ENCODE measurements around the gene FCER2.

Gene FCER2

DNA sequence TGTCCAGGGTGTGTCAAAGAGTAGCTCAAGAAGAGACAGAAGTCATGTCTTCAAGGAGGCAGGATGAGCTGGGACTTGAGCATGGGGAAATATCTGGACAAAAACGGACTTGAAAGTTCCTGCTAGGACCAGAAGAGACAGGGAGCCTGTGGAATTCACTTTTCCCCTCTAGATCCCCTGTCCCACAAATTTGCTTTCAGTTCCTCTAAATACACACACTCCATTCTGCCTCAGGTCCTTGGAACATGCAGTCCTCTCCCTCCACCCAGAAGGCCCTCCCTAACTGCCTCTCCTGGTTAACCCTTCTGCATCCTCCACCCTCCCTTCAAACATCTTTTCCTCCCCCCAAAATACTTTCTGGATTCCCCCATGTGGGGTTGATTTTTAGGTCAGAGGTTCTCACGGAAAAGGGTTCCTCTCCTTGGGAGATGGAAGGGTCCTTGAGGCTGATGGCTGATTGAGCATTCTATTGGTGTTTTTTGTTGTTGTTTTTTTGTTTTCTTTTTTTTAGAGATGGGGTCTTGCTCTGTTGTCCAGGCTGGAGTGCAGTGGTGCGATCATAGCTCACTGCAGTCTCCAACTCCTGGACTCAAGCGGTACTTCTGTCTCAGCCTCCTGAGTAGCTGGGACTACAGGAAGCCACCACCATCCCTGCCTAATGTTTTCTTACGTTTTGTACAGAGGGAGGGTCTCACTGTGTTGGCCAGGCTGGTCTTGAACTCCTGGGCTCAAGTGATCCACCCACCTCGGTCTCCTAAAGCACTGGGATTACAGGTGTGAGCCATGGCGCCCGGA lies 40.0 kb downstream of the FCER2 start:
- peak; percentile 56 for TF ChIP-seq SPI1 (IDR thresholded peaks at IDR 0.05; ENCODE audit: low read depth, low read length)
- TF ChIP-seq TAF1 (IDR thresholded peaks at IDR 0.05; ENCODE audit: low read depth, low read length): no peak
- no peak for FAIRE-seq

DNA sequence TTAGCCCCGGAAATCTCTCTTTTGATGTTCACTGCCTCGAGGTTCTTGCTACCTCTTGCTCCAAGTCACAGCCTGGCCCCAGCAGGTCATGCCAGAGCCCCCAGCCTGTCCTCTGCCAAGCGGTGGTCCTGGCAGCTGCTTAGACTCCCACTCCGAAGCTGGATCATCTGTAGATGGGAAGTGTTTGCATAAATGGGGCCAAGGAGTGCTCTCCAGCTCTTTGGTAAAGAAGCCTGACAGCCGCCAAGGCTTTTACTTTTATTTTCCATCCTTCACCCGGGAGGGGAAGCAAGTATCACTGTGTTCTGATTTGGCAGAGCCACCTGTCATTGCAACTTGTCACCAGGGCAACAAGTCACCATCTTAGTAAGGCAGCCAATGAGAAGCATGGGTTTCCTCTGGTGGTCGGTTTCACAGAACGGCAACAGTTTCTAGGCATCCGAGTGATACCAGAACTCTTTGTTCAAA lies 43.7 kb downstream of the FCER2 start:
- FAIRE-seq (peak; percentile 90), DNase-seq (ENCODE audit: insufficient read length, low spot score) (peak; percentile 92)
- no peak for TF ChIP-seq POLR2A (IDR thresholded peaks at IDR 0.05; ENCODE audit: low read depth, low read length)
- TF ChIP-seq POLR2AphosphoS5 (IDR thresholded peaks at IDR 0.05; ENCODE audit: low read depth, low read length): no peak
- TF ChIP-seq PAX5 (IDR thresholded peaks at IDR 0.05; ENCODE audit: insufficient read depth, low read length, severe bottlenecking): no peak
- no peak for TF ChIP-seq SPI1 (IDR thresholded peaks at IDR 0.05; ENCODE audit: low read depth, low read length)
- no peak for TF ChIP-seq POU2F2 (IDR thresholded peaks at IDR 0.05; ENCODE audit: low read depth, low read length)
- TF ChIP-seq TAF1 (IDR thresholded peaks at IDR 0.05; ENCODE audit: low read depth, low read length): no peak

More for the DNA sequence above, 40.0 kb downstream of the FCER2 start:
- DNase-seq (ENCODE audit: insufficient read length, low spot score): no peak

DNA sequence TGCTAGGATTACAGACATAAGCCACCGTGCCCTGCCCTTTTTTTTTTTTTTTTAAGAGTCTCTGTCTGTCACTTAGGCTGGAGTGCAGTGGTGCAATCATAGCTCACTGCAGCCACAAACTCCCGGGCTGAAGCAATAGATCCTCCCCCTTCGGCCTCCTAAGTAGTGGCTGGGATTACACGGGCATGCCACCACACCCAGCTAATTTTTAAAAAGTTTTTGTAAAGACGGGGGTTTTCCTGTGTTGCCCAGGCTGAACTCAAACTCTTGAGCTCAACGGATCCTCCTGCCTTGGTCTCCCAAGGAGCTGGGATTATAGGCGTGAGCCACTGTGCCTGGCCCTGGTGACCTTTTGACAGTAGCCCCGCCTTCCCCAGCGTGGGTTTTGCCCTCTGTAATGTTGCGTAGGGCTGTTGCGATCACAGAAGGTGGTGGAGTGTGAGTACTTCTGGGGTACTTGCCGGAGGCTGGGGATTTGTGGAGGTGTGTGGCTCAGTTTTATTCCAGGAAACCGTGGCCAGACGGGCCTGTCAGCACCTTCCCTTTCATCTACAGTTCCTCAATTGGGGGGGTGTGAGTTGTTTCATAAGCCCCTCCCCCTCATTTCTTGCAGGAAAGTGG lies 44.7 kb downstream of the FCER2 start:
- FAIRE-seq (no peak), DNase-seq (ENCODE audit: insufficient read length, low spot score) (no peak)
- TF ChIP-seq POLR2AphosphoS5 (IDR thresholded peaks at IDR 0.05; ENCODE audit: low read depth, low read length) (no peak), TAF1 (IDR thresholded peaks at IDR 0.05; ENCODE audit: low read depth, low read length) (no peak), SPI1 (IDR thresholded peaks at IDR 0.05; ENCODE audit: low read depth, low read length) (peak; percentile 45; the same call in 1 of the 2 replicates), POLR2A (IDR thresholded peaks at IDR 0.05; ENCODE audit: low read depth, low read length) (no peak)

DNA sequence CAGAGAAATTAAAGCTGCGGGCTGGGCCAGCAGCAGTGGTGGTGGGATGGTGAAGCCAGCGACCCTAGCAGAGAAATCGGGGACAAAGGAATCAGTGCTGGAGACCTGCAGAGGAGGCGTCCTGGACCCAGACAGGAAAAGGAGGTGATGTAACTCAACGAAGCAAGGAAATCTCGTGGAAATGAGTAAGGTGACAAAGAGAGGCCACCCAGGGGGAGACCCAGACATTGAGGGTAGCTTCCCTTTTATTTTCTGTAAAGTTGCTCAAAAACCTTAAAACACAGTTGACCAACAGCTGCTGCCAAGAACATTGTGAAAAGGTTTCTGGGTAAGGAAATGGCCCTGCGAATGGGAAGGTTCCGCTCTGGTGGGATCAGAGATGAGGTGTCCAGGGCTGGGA lies 46.4 kb downstream of the FCER2 start:
- TF ChIP-seq TAF1 (IDR thresholded peaks at IDR 0.05; ENCODE audit: low read depth, low read length): no peak
- TF ChIP-seq SPI1 (IDR thresholded peaks at IDR 0.05; ENCODE audit: low read depth, low read length): no peak
- TF ChIP-seq POLR2A (IDR thresholded peaks at IDR 0.05; ENCODE audit: low read depth, low read length): no peak
- no peak for TF ChIP-seq PAX5 (IDR thresholded peaks at IDR 0.05; ENCODE audit: insufficient read depth, low read length, severe bottlenecking)
- no peak for TF ChIP-seq POU2F2 (IDR thresholded peaks at IDR 0.05; ENCODE audit: low read depth, low read length)
- no peak for TF ChIP-seq POLR2AphosphoS5 (IDR thresholded peaks at IDR 0.05; ENCODE audit: low read depth, low read length)
- DNase-seq (ENCODE audit: insufficient read length, low spot score) (no peak), FAIRE-seq (no peak)

DNA sequence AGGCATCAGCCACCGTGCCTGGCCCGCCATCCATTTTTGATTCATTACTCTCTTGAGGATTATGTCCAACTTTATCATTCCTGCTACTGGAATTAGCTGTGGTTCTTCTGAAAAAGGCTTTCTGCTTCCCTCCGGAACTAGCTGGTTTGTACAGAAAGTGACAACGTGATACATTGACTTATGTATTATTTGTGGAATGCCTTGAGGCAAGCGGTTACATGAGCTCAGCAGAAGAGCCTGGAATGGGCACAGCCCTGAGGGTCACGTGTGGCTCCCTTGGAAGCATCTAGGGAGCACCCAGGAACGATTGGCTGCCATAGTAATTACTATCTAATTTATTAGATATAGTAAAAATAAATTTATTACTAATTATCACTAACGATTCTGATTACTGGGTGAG lies 47.5 kb downstream of the FCER2 start:
- TF ChIP-seq TAF1 (IDR thresholded peaks at IDR 0.05; ENCODE audit: low read depth, low read length): no peak
- no peak for TF ChIP-seq PAX5 (IDR thresholded peaks at IDR 0.05; ENCODE audit: insufficient read depth, low read length, severe bottlenecking)
- FAIRE-seq (no peak), DNase-seq (ENCODE audit: insufficient read length, low spot score) (no peak)

DNA sequence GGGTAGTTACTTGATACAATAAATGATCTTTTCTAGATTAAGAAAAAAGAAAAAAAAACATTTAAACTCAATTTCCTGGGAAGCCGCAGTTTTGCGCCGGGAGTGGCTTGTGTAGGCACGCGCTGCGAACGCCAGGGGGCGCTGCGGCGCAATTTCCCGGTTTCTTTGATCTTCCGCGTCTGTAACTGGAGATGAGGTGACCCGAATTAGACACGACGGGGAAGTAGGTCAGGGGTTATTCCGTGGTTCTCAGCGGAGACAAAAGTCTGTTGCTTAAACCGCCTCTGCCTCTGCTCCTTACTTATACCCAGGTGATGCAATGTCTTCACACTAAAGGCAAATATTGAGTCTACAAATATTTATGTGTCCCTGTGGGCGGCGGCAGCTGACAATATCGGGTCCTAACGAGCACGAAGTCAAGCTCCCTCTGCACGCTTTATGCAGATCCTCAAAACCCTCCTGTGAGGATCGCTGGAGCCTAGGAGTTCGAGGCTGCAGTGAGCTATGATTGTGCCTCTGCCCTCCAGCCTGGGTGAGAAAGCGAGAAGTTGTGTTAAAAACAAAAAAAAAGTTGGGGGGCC lies 49.8 kb downstream of the FCER2 start:
- FAIRE-seq (peak; percentile 64), DNase-seq (ENCODE audit: insufficient read length, low spot score) (peak; percentile 75)
- TF ChIP-seq SPI1 (IDR thresholded peaks at IDR 0.05; ENCODE audit: low read depth, low read length) (no peak), POU2F2 (IDR thresholded peaks at IDR 0.05; ENCODE audit: low read depth, low read length) (peak; percentile 41; the same call in 1 of the 2 replicates)

- TF ChIP-seq POLR2A (IDR thresholded peaks at IDR 0.05; ENCODE audit: low read depth, low read length) (no peak), TAF1 (IDR thresholded peaks at IDR 0.05; ENCODE audit: low read depth, low read length) (no peak)
- no peak for FAIRE-seq
- no peak for DNase-seq (ENCODE audit: insufficient read length, low spot score)
Measured at GRCh38 chr19:7650148-7650547, 51.8 kb downstream of the FCER2 start.

DNA sequence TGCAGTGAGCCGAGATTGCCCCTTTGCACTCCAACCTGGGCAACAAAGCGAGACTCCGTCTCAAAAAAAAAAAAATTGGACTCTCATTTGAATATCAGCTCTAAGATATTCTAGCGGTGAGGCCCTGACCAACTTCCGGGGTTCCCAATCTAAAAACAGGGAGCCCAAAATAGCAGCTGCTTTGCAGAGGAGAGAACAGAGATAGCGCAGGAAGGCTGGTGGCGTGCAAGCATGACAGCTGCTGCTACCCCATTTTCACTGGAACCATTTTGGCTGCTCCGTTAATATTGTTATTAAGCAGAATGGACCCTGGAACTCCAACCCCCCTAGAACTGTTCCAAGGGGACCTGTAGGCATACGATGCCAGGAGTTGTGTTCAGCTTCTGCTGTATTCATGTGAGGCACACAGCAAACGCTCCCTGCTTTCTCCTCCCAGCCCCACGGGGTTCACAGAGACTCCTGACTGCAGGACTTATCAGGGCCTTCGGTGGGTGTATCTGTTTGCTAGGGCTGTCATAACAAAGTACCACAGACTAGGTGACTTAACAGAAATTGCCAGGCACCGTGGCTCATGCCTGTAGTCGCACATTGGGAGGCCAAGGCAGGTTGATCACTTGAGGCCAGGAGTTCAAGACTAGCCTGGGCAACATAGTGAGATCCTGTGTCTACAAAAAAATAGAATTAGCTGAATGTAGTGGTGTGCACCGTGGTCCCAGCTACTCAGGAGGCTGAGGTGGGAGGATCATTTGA lies 53.5 kb downstream of the FCER2 start:
- FAIRE-seq (no peak), DNase-seq (ENCODE audit: insufficient read length, low spot score) (no peak)
- TF ChIP-seq POU2F2 (IDR thresholded peaks at IDR 0.05; ENCODE audit: low read depth, low read length): no peak
- TF ChIP-seq PAX5 (IDR thresholded peaks at IDR 0.05; ENCODE audit: insufficient read depth, low read length, severe bottlenecking): no peak
- TF ChIP-seq TAF1 (IDR thresholded peaks at IDR 0.05; ENCODE audit: low read depth, low read length): no peak
- TF ChIP-seq POLR2AphosphoS5 (IDR thresholded peaks at IDR 0.05; ENCODE audit: low read depth, low read length): peak; percentile 29; the same call in 1 of the 2 replicates
- TF ChIP-seq SPI1 (IDR thresholded peaks at IDR 0.05; ENCODE audit: low read depth, low read length): no peak

- TF ChIP-seq SPI1 (IDR thresholded peaks at IDR 0.05; ENCODE audit: low read depth, low read length): no peak
- TF ChIP-seq PAX5 (IDR thresholded peaks at IDR 0.05; ENCODE audit: insufficient read depth, low read length, severe bottlenecking): no peak
- no peak for TF ChIP-seq POLR2AphosphoS5 (IDR thresholded peaks at IDR 0.05; ENCODE audit: low read depth, low read length)
- TF ChIP-seq POLR2A (IDR thresholded peaks at IDR 0.05; ENCODE audit: low read depth, low read length): no peak
- no peak for TF ChIP-seq TAF1 (IDR thresholded peaks at IDR 0.05; ENCODE audit: low read depth, low read length)
- no peak for TF ChIP-seq POU2F2 (IDR thresholded peaks at IDR 0.05; ENCODE audit: low read depth, low read length)
- DNase-seq (ENCODE audit: insufficient read length, low spot score): no peak
- no peak for FAIRE-seq
Measured at GRCh38 chr19:7647156-7647555, 54.8 kb downstream of the FCER2 start.

DNA sequence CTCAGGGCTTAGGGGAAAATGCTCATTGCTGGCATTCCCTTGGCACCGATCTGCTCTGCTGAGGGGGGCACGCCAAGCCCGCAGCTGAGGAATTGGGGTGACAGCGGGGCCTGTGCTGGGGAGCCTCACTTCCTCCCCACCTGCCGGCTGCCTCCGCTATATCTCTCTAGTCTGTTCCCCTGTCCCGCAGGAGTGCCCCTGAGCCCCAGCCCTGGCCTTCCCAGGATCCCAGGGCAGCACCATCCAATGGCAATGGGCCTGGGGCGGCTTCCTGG lies 55.6 kb downstream of the FCER2 start:
- FAIRE-seq (no peak), DNase-seq (ENCODE audit: insufficient read length, low spot score) (no peak)
- no peak for TF ChIP-seq POLR2A (IDR thresholded peaks at IDR 0.05; ENCODE audit: low read depth, low read length)

Measured in GM12891 (cell line).